GM23338 (cell line): ENCODE measurements around the gene TMCC1. TPM values are rescaled to one million over a fixed set of nuclear protein-coding genes. Genes with fewer than 3 reads are reported as not detected.
A peak's percentile ranks its signal among the peaks of the same experiment; 100 is the strongest.

ENCODE experiments used
- ATAC-seq: fragments of 200-7000 bp; cut with Tn5 transposase; 3 replicates; pipeline ENCODE4 v1.9.1; 2020
- DNase-seq: peaks from one replicate; pipeline ENCODE4 v3.0.0-alpha.2; 2015; ENCODE audit warnings: low spot score
- H2AFZ ChIP-seq: fragments of 200-600 bp; sonication (generic); 2 replicates; pipeline ENCODE4 v1.8.0; 2016; ENCODE audit warnings: antibody characterized with exemption, mild to moderate bottlenecking, moderate library complexity
- H3F3A ChIP-seq: fragments of 200-600 bp; sonication (generic); replicated peaks from 2 replicates; pipeline ENCODE4 v1.8.0; 2017; ENCODE audit warnings: antibody characterized with exemption, mixed run types, low read depth
- H3K27ac ChIP-seq: fragments of 200-600 bp; sonication (generic); 2 replicates; pipeline ENCODE4 v1.6.1; 2016; ENCODE audit warnings: low read depth
- H3K27me3 ChIP-seq: fragments of 200-600 bp; sonication (generic); 2 replicates; pipeline ENCODE4 v1.8.0; 2016; ENCODE audit warnings: mild to moderate bottlenecking, mixed run types, moderate library complexity; ENCODE audit not compliant: insufficient read depth
- H3K36me3 ChIP-seq: fragments of 200-600 bp; sonication (generic); 2 replicates; pipeline ENCODE4 v1.8.0; 2016; ENCODE audit warnings: mild to moderate bottlenecking; ENCODE audit not compliant: insufficient read depth
- H3K4me1 ChIP-seq: fragments of 200-600 bp; sonication (generic); 2 replicates; pipeline ENCODE4 v1.8.0; 2016; ENCODE audit warnings: mild to moderate bottlenecking, moderate library complexity; ENCODE audit not compliant: insufficient read depth
- H3K4me2 ChIP-seq: fragments of 200-600 bp; sonication (generic); 2 replicates; pipeline ENCODE4 v1.7.1; 2017; ENCODE audit warnings: mixed run types
- H3K4me3 ChIP-seq: fragments of 200-600 bp; sonication (generic); 2 replicates; pipeline ENCODE4 v1.6.1; 2016; ENCODE audit warnings: mixed run types
- H3K79me2 ChIP-seq: fragments of 200-600 bp; sonication (generic); replicated peaks from 2 replicates; pipeline ENCODE4 v1.8.0; 2017; ENCODE audit warnings: mild to moderate bottlenecking; ENCODE audit not compliant: insufficient read depth
- H3K9me2 ChIP-seq: fragments of 200-600 bp; sonication (generic); 2 replicates; pipeline ENCODE4 v1.8.0; 2017; ENCODE audit not compliant: insufficient read depth
- H4K20me1 ChIP-seq: fragments of 200-600 bp; sonication (generic); replicated peaks from 2 replicates; pipeline ENCODE4 v1.8.0; 2017; ENCODE audit warnings: mild to moderate bottlenecking; ENCODE audit not compliant: insufficient read depth
- H3K27ac Mint-ChIP-seq: 2 replicates; pipeline ENCODE4 v1.8.0; 2020; ENCODE audit warnings: inconsistent platforms, mild to moderate bottlenecking, moderate library complexity, mixed read lengths
- H3K27me3 Mint-ChIP-seq: 3 replicates; pipeline ENCODE4 v1.8.0; 2022; ENCODE audit warnings: low read depth, mild to moderate bottlenecking, moderate library complexity, mixed read lengths, inconsistent platforms; ENCODE audit not compliant: insufficient read depth, poor library complexity
- H3K36me3 Mint-ChIP-seq: 3 replicates; pipeline ENCODE4 v1.8.0; 2021; ENCODE audit warnings: low read depth, mild to moderate bottlenecking, inconsistent platforms, moderate library complexity, mixed read lengths
- H3K4me1 Mint-ChIP-seq: 3 replicates; pipeline ENCODE4 v1.8.0; 2020; ENCODE audit warnings: mild to moderate bottlenecking, inconsistent platforms, mixed read lengths
- H3K4me3 Mint-ChIP-seq: 3 replicates; pipeline ENCODE4 v1.8.0; 2021; ENCODE audit warnings: moderate library complexity, mild to moderate bottlenecking, inconsistent platforms, mixed read lengths
- H3K9me3 Mint-ChIP-seq: 3 replicates; pipeline ENCODE4 v1.8.0; 2020; ENCODE audit warnings: moderate library complexity, mild to moderate bottlenecking, inconsistent platforms, mixed read lengths
- CREB1 ChIP-seq: fragments of 250-450 bp; sonication (Bioruptor Pico); IDR thresholded peaks from 2 replicates; pipeline ENCODE4 v1.5.0; 2020; ENCODE audit warnings: low read depth, mild to moderate bottlenecking, moderate library complexity
- EZH2phosphoT487 ChIP-seq: fragments of 200-600 bp; sonication (generic); IDR thresholded peaks from one replicate; pipeline ENCODE4 v1.8.1; 2018; ENCODE audit warnings: antibody characterized with exemption; ENCODE audit not compliant: unreplicated experiment
- JUNB ChIP-seq: IDR thresholded peaks from one replicate; pipeline ENCODE4 v1.6.1; 2016; ENCODE audit warnings: antibody characterized with exemption; ENCODE audit not compliant: unreplicated experiment
- NANOG ChIP-seq: IDR thresholded peaks from 2 replicates; pipeline ENCODE4 v1.6.1; 2016; ENCODE audit warnings: antibody characterized with exemption, borderline replicate concordance
- POLR2AphosphoS5 ChIP-seq: IDR thresholded peaks from 2 replicates; pipeline ENCODE4 v1.6.1; 2016; ENCODE audit warnings: antibody characterized with exemption, low read depth
- STAT1 ChIP-seq: IDR thresholded peaks from one replicate; pipeline ENCODE4 v1.6.1; 2016; ENCODE audit warnings: antibody characterized with exemption; ENCODE audit not compliant: unreplicated experiment
- ZNF114 ChIP-seq: fragments of 250-450 bp; sonication (Bioruptor Pico); IDR thresholded peaks from 2 replicates; pipeline ENCODE4 v1.5.0; 2020; ENCODE audit warnings: mild to moderate bottlenecking, moderate library complexity
- ZNF331 ChIP-seq: fragments of 250-450 bp; sonication (Bioruptor Pico); IDR thresholded peaks from 2 replicates; pipeline ENCODE4 v1.5.0; 2020; ENCODE audit warnings: low read depth, mild to moderate bottlenecking, moderate library complexity
- ZNF462 ChIP-seq: fragments of 250-450 bp; sonication (Bioruptor Pico); IDR thresholded peaks from 2 replicates; pipeline ENCODE4 v1.5.0; 2020; ENCODE audit warnings: mild to moderate bottlenecking, moderate library complexity
- polyA plus RNA-seq: library from polyadenylated mRNA; unstranded; fragments of >200 nt; fragmentation: Nextera tagmentation; extraction: Ambion mirVana; gene quantifications from 2 replicates; pipeline ENCODE4 v1.2.1, GENCODE V29; 2016
- total RNA-seq: library from RNA; depleted of rRNA; stranded (reverse); fragments of >200 nt; shearing (Covaris generic); gene quantifications from 2 replicates; pipeline ENCODE4 v1.2.3, GENCODE V29; 2014
- TF ChIP-seq, protein P1 (sequence below), 2 experiments: fragments of 200-600 bp in 1 of 2; sonication (generic) in 1 of 2; conservative IDR thresholded peaks; 2 replicates each; pipeline versions ENCODE4 v1.5.1 to v1.6.1; 2016 to 2017; ENCODE audit warnings: antibody characterized with exemption in 2 of 2, low read depth in 2 of 2, mild to moderate bottlenecking in 2 of 2, moderate library complexity in 1 of 2
- TF ChIP-seq, protein P2 (sequence below): IDR thresholded peaks from one replicate; pipeline ENCODE4 v1.6.1; 2018; ENCODE audit warnings: antibody characterized with exemption; ENCODE audit not compliant: unreplicated experiment

The TMCC1 gene
- total and polyA plus RNA-seq, 2 experiments from 2014 or later: 8.2 to 18.4 TPM

GRCh38 chr3:129692743-129693142 is 200.8 kb downstream of the TMCC1 start:
- H3K9me2 ChIP-seq: no peaks in the 10 kb centered on the region
- H3K36me3 Mint-ChIP-seq: peaks cover 34% of the 10 kb centered on the region
- peaks cover 40% of the 10 kb centered on the region for H3K4me1 Mint-ChIP-seq
- peaks cover 26% of the 10 kb centered on the region for H3K4me1 ChIP-seq
- H3K79me2 ChIP-seq: no peaks in the 10 kb centered on the region
- TF ChIP-seq STAT1 (no peak), EZH2phosphoT487 (no peak), ZNF331 (CRISPR knock-in tag) (no peak)
- DNase-seq (no peak), ATAC-seq (no peak)
- no peak overlapping the region for H3K4me3 Mint-ChIP-seq
- H3K27ac Mint-ChIP-seq: no peak overlapping the region
- H3K36me3 ChIP-seq: 0 out of 2 replicates have a peak, but pooled peaks cover 6% of the 10 kb centered on the region
- peaks cover 6% of the 10 kb centered on the region for H3K27me3 Mint-ChIP-seq
- no peak overlapping the region for H3K4me3 ChIP-seq
- H3K27me3 ChIP-seq: no peaks in the 10 kb centered on the region
- no peak overlapping the region for H3K27ac ChIP-seq
- H3F3A ChIP-seq: no peaks in the 10 kb centered on the region
- no peak overlapping the region for H2AFZ ChIP-seq
- H4K20me1 ChIP-seq: no peaks in the 10 kb centered on the region
- no peak overlapping the region for H3K4me2 ChIP-seq
- H3K9me3 Mint-ChIP-seq: peaks cover 30% of the 10 kb centered on the region

DNA sequence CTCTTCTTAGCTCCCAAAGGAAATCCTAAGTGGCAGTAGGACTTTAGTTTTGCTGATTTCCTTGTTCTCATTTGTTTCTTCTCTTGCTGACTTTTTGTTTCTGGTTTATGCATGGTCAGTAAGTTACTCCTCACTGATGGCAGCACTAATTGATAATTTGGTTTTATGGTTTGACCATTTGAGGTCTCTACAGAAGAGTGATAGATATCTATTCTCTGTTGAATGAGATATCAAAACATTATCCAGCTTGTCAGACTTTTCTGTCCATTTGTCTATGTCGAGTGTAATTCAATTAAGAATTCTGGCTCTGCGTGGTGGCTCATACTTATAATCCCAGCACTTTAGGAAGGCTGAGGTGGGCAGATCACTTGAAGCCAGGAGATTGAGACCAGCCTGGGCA is 202.5 kb downstream of the TMCC1 start:
- Histone ChIP-seq H3K4me1 (peaks cover 41% of the 10 kb centered on the region), H4K20me1 (no peaks in the 10 kb centered on the region), H3K9me2 (no peaks in the 10 kb centered on the region), H3F3A (no peaks in the 10 kb centered on the region), H3K36me3 (no peaks in the 10 kb centered on the region), H3K4me3 (no peak overlapping the region), H3K4me2 (no peak overlapping the region; the same call in 1 of the 2 replicates), H3K27me3 (no peaks in the 10 kb centered on the region), H2AFZ (no peak overlapping the region), H3K27ac (no peak overlapping the region), H3K79me2 (peaks cover 7% of the 10 kb centered on the region)
- H3K4me1 Mint-ChIP-seq: peaks cover 54% of the 10 kb centered on the region
- no peak for DNase-seq
- H3K27ac Mint-ChIP-seq: peak overlapping the region; percentile 32; the same call in 1 of the 2 replicates
- no peak for ATAC-seq
- H3K36me3 Mint-ChIP-seq: peaks cover 16% of the 10 kb centered on the region
- TF ChIP-seq ZNF462 (no peak), STAT1 (no peak), ZNF114 (CRISPR knock-in tag) (no peak), JUNB (no peak), EZH2phosphoT487 (no peak), NANOG (no peak), POLR2AphosphoS5 (no peak), ZNF331 (CRISPR knock-in tag) (no peak), CREB1 (CRISPR knock-in tag) (no peak)
- TF ChIP-seq, protein P1, sequence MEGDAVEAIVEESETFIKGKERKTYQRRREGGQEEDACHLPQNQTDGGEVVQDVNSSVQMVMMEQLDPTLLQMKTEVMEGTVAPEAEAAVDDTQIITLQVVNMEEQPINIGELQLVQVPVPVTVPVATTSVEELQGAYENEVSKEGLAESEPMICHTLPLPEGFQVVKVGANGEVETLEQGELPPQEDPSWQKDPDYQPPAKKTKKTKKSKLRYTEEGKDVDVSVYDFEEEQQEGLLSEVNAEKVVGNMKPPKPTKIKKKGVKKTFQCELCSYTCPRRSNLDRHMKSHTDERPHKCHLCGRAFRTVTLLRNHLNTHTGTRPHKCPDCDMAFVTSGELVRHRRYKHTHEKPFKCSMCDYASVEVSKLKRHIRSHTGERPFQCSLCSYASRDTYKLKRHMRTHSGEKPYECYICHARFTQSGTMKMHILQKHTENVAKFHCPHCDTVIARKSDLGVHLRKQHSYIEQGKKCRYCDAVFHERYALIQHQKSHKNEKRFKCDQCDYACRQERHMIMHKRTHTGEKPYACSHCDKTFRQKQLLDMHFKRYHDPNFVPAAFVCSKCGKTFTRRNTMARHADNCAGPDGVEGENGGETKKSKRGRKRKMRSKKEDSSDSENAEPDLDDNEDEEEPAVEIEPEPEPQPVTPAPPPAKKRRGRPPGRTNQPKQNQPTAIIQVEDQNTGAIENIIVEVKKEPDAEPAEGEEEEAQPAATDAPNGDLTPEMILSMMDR (conservative IDR thresholded peaks at IDR 0.05; ENCODE audit: low read depth in 2 of 2): no peak
- TF ChIP-seq, protein P2, sequence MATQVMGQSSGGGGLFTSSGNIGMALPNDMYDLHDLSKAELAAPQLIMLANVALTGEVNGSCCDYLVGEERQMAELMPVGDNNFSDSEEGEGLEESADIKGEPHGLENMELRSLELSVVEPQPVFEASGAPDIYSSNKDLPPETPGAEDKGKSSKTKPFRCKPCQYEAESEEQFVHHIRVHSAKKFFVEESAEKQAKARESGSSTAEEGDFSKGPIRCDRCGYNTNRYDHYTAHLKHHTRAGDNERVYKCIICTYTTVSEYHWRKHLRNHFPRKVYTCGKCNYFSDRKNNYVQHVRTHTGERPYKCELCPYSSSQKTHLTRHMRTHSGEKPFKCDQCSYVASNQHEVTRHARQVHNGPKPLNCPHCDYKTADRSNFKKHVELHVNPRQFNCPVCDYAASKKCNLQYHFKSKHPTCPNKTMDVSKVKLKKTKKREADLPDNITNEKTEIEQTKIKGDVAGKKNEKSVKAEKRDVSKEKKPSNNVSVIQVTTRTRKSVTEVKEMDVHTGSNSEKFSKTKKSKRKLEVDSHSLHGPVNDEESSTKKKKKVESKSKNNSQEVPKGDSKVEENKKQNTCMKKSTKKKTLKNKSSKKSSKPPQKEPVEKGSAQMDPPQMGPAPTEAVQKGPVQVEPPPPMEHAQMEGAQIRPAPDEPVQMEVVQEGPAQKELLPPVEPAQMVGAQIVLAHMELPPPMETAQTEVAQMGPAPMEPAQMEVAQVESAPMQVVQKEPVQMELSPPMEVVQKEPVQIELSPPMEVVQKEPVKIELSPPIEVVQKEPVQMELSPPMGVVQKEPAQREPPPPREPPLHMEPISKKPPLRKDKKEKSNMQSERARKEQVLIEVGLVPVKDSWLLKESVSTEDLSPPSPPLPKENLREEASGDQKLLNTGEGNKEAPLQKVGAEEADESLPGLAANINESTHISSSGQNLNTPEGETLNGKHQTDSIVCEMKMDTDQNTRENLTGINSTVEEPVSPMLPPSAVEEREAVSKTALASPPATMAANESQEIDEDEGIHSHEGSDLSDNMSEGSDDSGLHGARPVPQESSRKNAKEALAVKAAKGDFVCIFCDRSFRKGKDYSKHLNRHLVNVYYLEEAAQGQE: no peak
- H3K4me3 Mint-ChIP-seq: no peak overlapping the region
- peaks cover 12% of the 10 kb centered on the region for H3K9me3 Mint-ChIP-seq
- peaks cover 6% of the 10 kb centered on the region for H3K27me3 Mint-ChIP-seq
